ENCODE data around the gene FSTL5. TPM values are rescaled to one million over a fixed set of nuclear protein-coding genes. Genes with fewer than 3 reads are reported as not detected.

The FSTL5 gene
- polyA plus RNA-seq, 3 donors, result not detected

DNA sequence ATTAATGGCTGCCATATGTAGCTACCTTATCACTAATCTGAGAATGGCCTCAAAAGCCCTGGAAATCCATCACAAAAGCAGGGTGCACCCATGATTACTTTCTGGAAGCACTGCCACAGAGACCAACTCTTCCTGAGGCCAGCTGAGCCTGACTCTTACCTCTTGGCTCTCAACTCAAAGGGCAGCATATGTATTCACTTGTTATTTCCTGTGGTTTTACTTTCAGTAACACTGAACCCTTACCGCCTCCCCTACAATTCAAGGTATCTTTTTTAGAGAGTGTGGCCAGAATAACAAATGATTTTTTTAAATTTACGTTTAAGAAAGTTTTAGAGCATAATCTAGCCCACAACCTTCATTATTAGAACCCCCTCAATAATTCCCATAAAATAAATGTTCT, 434.9 kb downstream of the FSTL5 start:
- H3K4me1 ChIP-seq (ENCODE audit: control insufficient read depth in 1 of 2, insufficient read depth in 2 of 2, low read length in 2 of 2), result no peaks in the 10 kb centered on the region
- DNase-seq, result no peak
- Mint-ChIP-seq H3K4me1 (no peaks in the 10 kb centered on the region), H3K9me3 (peaks cover 0 to 11% (median 2%) of the 10 kb centered on the region in 7 donors), H3K36me3 (no peaks in the 10 kb centered on the region), H3K27ac (no peak overlapping the region), H3K4me3 (no peak overlapping the region), H3K27me3 (ENCODE audit: low read depth in 3 of 3) (peaks cover 0 to 2% (median 0%) of the 10 kb centered on the region in 3 donors)
- H4K20me1 ChIP-seq (ENCODE audit: insufficient read depth, low read length), result no peaks in the 10 kb centered on the region
- no peaks in the 10 kb centered on the region for H3K36me3 ChIP-seq (replicated peaks in 1 of 2; ENCODE audit: control insufficient read depth in 1 of 2, insufficient read depth in 2 of 2, low read length in 2 of 2)
- TF ChIP-seq, protein P1, sequence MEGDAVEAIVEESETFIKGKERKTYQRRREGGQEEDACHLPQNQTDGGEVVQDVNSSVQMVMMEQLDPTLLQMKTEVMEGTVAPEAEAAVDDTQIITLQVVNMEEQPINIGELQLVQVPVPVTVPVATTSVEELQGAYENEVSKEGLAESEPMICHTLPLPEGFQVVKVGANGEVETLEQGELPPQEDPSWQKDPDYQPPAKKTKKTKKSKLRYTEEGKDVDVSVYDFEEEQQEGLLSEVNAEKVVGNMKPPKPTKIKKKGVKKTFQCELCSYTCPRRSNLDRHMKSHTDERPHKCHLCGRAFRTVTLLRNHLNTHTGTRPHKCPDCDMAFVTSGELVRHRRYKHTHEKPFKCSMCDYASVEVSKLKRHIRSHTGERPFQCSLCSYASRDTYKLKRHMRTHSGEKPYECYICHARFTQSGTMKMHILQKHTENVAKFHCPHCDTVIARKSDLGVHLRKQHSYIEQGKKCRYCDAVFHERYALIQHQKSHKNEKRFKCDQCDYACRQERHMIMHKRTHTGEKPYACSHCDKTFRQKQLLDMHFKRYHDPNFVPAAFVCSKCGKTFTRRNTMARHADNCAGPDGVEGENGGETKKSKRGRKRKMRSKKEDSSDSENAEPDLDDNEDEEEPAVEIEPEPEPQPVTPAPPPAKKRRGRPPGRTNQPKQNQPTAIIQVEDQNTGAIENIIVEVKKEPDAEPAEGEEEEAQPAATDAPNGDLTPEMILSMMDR (IDR thresholded peaks at IDR 0.05), result no peak
- H3K9ac ChIP-seq (ENCODE audit: insufficient read depth, low read length, poor library complexity, severe bottlenecking), result no peak overlapping the region
- H3K4me2 ChIP-seq (replicated peaks; ENCODE audit: extremely low read depth, low read length, poor library complexity, severe bottlenecking), result no peak overlapping the region
- H2AFZ ChIP-seq (ENCODE audit: insufficient read depth, low read depth, low read length, poor library complexity, severe bottlenecking), result no peak overlapping the region
- H3K79me2 ChIP-seq (ENCODE audit: insufficient read depth, low read length), result no peaks in the 10 kb centered on the region
- no peaks in the 10 kb centered on the region for H3K9me3 ChIP-seq (replicated peaks in 1 of 2; ENCODE audit: control insufficient read depth in 1 of 2, insufficient read depth in 1 of 2, low read length in 2 of 2)
- no peak overlapping the region for H3K4me3 ChIP-seq (replicated peaks in 1 of 3; ENCODE audit: low read depth in 2 of 3, low read length in 3 of 3)
- no peaks in the 10 kb centered on the region for H3K27me3 ChIP-seq (ENCODE audit: control insufficient read depth in 2 of 2, insufficient read depth in 2 of 2, low read length in 2 of 2)
- WGBS (ENCODE audit: insufficient coverage), result no CpG with 5 or more reads among the region's 2 CpGs
- H3K27ac ChIP-seq (ENCODE audit: low read depth in 1 of 2, low read length in 2 of 2), result no peak overlapping the region
- intact Hi-C loops (cut with micrococcal nuclease), result no loop called here

DNA sequence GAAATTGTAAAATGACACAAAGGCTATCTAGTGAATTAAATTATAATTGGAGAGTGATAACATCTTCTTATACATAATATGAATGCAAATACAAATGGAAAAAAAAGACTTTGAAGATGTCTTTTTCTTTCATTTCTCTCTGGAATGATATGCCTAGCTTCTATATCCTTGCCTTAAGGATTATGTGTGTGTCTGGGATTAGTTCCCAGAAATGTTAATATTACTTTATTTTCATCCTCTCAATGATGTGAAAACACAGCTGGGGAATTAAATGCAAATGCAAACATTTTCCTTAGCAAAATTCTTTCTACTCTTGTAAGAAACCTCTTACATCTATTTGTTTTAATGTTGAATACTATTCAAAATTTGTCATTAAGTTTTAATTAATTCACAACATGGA, 441.9 kb downstream of the FSTL5 start:
- no peak overlapping the region for H3K4me3 Mint-ChIP-seq
- no peak overlapping the region for H2AFZ ChIP-seq (ENCODE audit: insufficient read depth, low read depth, low read length, poor library complexity, severe bottlenecking)
- no peaks in the 10 kb centered on the region for H3K4me1 Mint-ChIP-seq
- no peaks in the 10 kb centered on the region for H3K36me3 ChIP-seq (replicated peaks in 1 of 2; ENCODE audit: control insufficient read depth in 1 of 2, insufficient read depth in 2 of 2, low read length in 2 of 2)
- no peaks in the 10 kb centered on the region for H3K9me3 ChIP-seq (replicated peaks in 1 of 2; ENCODE audit: control insufficient read depth in 1 of 2, insufficient read depth in 1 of 2, low read length in 2 of 2)
- H3K79me2 ChIP-seq (ENCODE audit: insufficient read depth, low read length), result no peaks in the 10 kb centered on the region
- H3K27ac Mint-ChIP-seq, result no peak overlapping the region
- H3K4me1 ChIP-seq (ENCODE audit: control insufficient read depth in 1 of 2, insufficient read depth in 2 of 2, low read length in 2 of 2), result no peaks in the 10 kb centered on the region
- H3K4me2 ChIP-seq (replicated peaks; ENCODE audit: extremely low read depth, low read length, poor library complexity, severe bottlenecking), result no peak overlapping the region
- peaks cover 0 to 5% (median 2%) of the 10 kb centered on the region in 7 donors for H3K9me3 Mint-ChIP-seq
- no peak overlapping the region for H3K27ac ChIP-seq (ENCODE audit: low read depth in 1 of 2, low read length in 2 of 2)
- no peaks in the 10 kb centered on the region for H3K36me3 Mint-ChIP-seq
- H3K4me3 ChIP-seq (replicated peaks in 1 of 3; ENCODE audit: low read depth in 2 of 3, low read length in 3 of 3), result no peak overlapping the region
- H3K27me3 Mint-ChIP-seq (ENCODE audit: low read depth in 3 of 3), result no peaks in the 10 kb centered on the region
- no peaks in the 10 kb centered on the region for H4K20me1 ChIP-seq (ENCODE audit: insufficient read depth, low read length)
- H3K27me3 ChIP-seq (ENCODE audit: control insufficient read depth in 2 of 2, insufficient read depth in 2 of 2, low read length in 2 of 2), result no peaks in the 10 kb centered on the region
- TF ChIP-seq, protein P1 (IDR thresholded peaks at IDR 0.05), result no peak
- no peak overlapping the region for H3K9ac ChIP-seq (ENCODE audit: insufficient read depth, low read length, poor library complexity, severe bottlenecking)
- DNase-seq, result no peak
- intact Hi-C loops (cut with micrococcal nuclease), result no loop called here
